ENCODE measurements around the gene APOBEC3C.

GRCh38 chr22:38968801-38969200, 45.3 kb upstream of the APOBEC3C start:
- TF ChIP-seq CTCF (IDR thresholded peaks at IDR 0.05) (no peak), POLR2A (IDR thresholded peaks at IDR 0.05) (no peak)
